GM21381 (cell line): ENCODE data around the gene COG6.

ENCODE experiments used
- ATAC-seq: cut with Tn5 transposase; IDR thresholded peaks from one replicate; pipeline ENCODE4 v1.9.1; 2021; ENCODE audit warnings: mild to moderate bottlenecking, moderate library complexity; ENCODE audit not compliant: unreplicated experiment

Gene COG6

DNA sequence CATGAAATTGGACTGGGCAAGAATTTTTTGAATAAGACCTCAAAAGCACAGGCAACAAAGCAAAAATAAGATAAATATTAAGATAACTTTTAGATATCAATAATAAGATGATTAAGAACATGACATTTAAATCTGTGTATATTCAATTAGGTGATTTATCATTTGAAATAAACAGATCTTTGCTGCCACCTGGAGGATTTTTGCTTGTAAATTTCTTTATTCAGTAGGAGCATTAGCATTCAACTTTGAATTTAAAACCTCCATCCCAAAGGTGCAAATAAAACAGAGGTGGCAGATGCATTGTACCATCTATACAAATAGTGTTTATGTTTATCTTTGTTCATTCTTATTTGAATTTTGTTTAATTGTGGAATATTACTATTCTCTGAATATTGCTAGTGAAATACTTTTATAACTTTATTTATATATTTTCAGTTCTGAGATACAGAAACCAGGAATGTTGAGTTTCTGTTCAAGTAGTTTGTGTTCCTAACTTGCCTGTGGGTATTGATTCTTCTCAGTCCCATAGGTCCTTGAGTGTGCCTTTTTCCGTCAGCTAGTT lies 20.9 kb downstream of the COG6 start:
- ATAC-seq, result no peak

- ATAC-seq, result peak; percentile 54
These were observed 26.8 kb downstream of the COG6 start for GRCh38 chr13:39682310-39682709.

GRCh38 chr13:39682788-39683187 lies 27.3 kb downstream of the COG6 start:
- ATAC-seq, result peak; percentile 55

DNA sequence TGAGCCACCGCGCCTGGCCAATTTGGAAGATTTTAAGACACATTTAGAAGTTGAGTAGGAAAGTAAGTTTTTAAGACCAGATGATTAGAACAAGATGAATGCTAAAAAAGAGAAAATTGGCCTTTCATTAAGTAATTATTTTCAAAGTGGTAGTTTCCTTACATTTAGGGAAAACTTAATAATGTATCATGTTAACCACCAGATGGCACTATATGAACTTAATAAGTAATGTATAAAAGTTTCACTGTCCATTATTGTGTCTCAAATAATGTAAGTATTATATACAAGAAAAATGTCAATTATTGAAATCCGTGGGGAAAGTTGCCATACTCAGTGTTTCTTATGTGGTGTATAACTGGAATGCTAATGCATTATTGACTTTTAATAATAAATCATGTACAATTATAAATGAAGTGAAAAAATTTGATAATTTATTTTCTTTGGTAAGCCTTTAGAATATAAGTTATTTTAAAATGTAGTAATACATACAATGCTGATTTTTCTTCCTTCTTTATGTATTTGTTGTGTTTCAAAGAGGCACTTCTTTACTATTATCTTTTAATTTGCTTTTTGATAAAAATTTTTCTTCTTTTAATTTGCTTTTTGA lies 29.2 kb downstream of the COG6 start:
- no peak for ATAC-seq

DNA sequence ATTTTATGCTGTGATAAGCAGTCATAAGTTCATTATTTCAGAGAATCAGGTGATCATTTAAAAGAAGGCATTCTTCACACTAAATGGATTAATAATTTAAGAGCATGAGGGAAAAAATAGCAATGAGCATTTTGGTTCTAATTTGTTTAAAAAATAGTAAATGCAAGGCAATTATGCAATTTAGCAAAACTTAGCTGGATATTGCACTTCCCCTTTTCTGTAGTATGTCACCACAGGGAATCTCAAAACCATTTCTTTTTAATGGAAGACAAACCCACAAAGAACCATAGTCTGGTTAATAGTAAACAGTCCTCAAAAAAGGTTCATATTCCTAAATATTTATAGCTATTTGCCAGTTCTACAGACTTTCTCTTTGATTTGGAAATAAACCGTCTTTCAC lies 30.2 kb downstream of the COG6 start:
- ATAC-seq, result no peak

GRCh38 chr13:39688278-39688677 lies 32.8 kb downstream of the COG6 start:
- ATAC-seq, result peak; percentile 20

- peak; percentile 71 for ATAC-seq
These were observed 33.4 kb downstream of the COG6 start for GRCh38 chr13:39688699-39689405.

GRCh38 chr13:39692660-39693438 lies 37.4 kb downstream of the COG6 start:
- no peak for ATAC-seq

DNA sequence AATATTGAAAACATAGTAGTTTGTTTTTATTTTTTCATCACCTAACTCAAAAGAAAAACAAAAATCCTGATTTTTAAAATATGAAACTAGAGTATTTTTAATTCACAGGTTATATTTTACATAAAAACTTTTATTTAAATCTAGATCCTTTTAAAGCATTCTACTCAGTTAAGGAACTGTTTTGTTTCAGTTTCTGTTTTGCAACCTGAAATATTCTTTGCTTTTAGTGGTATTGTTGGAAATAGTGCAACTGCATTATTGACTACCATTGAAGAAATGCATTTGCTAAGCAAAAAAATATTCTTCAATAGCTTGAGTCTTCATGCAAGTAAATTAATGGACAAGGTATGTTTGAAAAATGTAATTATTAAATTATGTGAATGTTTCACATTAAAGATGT lies 43.8 kb downstream of the COG6 start:
- no peak for ATAC-seq

DNA sequence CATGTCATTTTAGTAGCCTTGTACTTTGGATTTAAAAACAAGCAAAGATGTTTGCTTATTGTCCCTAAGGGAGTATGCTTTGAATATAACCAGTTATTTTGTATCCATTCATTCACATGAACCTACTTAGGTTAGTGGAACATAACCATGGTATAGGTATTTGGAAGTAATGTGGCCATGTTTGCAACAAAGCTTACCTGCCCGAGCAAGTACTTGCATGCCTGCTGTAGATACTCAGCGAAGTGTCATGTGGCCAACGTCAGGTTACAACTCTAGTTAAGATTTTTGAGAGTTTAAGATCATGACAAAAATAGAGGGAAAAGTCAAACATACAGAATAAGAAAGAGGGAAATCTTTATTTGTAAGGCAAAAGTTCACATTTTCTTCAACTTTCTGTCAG lies 57.2 kb downstream of the COG6 start:
- no peak for ATAC-seq

DNA sequence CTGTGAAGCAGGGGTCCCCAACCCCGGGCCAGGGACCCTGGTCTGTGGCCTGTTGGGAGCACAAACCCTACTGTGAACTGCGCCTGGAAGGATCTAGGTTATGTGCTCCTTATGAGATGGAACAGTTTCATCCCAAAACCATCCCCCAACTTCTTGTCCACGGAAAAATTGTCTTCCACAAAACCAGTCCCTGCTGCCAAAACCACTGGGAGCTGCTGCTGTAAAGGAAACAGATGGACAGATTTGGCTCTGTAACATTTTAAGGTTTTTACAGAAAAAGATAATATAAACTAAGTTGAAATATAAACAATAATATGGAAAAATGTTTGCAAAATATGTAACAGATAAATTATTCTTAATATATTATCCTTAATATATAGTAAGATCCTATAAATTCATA lies 73.7 kb downstream of the COG6 start:
- no peak for ATAC-seq

- no peak for ATAC-seq
These were observed 79.5 kb downstream of the COG6 start for GRCh38 chr13:39734952-39735351.

- no peak for ATAC-seq
These were observed 81.6 kb downstream of the COG6 start for GRCh38 chr13:39737047-39737446.

GRCh38 chr13:39740761-39741160 lies 85.3 kb downstream of the COG6 start:
- ATAC-seq, result no peak

GRCh38 chr13:39748961-39749360 lies 93.5 kb downstream of the COG6 start:
- ATAC-seq, result no peak

DNA sequence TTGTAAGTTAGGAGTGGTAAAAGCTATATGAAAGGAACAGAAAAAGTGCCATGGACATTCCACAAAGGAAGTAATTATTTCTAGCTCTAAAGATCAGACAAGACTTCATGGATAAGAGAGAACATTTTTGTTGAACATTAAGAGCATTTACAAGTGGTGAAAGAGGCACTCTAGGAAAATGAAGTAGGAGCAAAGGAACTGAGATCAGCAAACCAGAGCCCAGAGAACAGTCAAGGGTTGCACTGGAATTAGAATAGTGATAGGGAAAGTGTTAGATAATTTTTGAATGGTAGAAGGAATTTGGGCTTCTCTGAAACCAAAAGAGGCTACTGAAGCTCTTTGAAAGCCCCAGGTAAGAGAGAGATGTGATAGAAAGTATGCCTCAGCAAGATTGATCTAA lies 94.1 kb downstream of the COG6 start:
- ATAC-seq, result no peak

GRCh38 chr13:39751805-39752204 lies 96.3 kb downstream of the COG6 start:
- no peak for ATAC-seq

DNA sequence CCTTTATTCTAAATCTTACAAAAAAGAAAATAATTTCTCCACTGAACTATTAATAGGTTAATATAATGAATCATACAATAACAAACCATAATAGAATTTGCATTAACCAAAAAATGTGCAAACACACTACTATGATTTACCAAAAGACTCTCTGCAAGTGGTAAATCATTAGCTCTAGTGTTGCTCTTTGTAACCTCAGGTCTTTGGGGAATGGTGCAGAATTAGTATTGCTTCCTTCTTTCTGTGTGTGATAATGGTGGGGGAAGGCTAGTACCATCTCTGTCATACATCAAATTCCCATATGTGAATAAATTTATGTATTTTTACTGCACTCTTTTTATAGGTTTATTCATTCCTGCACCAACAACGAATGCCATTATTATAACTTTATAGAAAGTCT lies 105.1 kb downstream of the COG6 start:
- peak; percentile 97 for ATAC-seq

DNA sequence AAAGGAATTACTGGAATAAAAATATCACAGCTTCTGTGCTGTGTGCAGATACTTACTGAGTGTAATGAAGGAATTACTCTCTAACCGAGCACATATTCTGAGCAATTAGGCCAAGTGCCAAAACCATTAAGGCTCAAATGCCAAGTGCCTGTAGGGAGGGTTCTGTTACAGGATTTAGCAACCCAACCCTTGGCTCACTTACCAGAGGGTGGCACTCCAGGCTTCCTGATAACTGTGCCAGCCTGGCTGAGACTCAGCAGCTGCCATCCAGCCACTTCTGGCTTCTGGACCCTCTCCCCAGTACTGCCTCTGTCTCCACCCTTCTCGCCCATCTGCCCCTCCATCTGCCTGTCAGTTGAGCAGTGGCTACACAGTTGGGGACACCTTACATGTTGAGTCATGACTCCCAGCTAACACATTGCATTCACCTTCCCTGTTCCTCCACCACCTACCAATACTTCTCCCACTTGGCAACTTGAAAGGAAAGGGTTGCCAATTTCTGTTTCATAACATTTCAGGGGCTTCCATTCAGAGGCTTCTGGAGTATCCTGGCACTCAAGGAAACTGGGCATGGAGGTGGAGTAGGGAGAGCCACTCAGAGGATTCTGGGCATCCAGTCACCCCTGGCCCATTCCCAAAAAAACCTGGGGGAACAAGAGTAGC lies 110.5 kb downstream of the COG6 start:
- ATAC-seq, result no peak

- ATAC-seq, result no peak
These were observed 111.1 kb downstream of the COG6 start for GRCh38 chr13:39766464-39767158.
